GM23338 (cell line): ENCODE data around the gene SLC22A3. TPM values are rescaled to one million over a fixed set of nuclear protein-coding genes. Genes with fewer than 3 reads are reported as not detected.

ENCODE experiments used
- ATAC-seq: fragments of 200-7000 bp; cut with Tn5 transposase; 3 replicates; pipeline ENCODE4 v1.9.1; 2020
- DNase-seq: peaks from one replicate; pipeline ENCODE4 v3.0.0-alpha.2; 2015; ENCODE audit warnings: low spot score
- H2AFZ ChIP-seq: fragments of 200-600 bp; sonication (generic); 2 replicates; pipeline ENCODE4 v1.8.0; 2016; ENCODE audit warnings: antibody characterized with exemption, mild to moderate bottlenecking, moderate library complexity
- H3F3A ChIP-seq: fragments of 200-600 bp; sonication (generic); replicated peaks from 2 replicates; pipeline ENCODE4 v1.8.0; 2017; ENCODE audit warnings: antibody characterized with exemption, mixed run types, low read depth
- H3K27ac ChIP-seq: fragments of 200-600 bp; sonication (generic); 2 replicates; pipeline ENCODE4 v1.6.1; 2016; ENCODE audit warnings: low read depth
- H3K27me3 ChIP-seq: fragments of 200-600 bp; sonication (generic); 2 replicates; pipeline ENCODE4 v1.8.0; 2016; ENCODE audit warnings: mild to moderate bottlenecking, mixed run types, moderate library complexity; ENCODE audit not compliant: insufficient read depth
- H3K36me3 ChIP-seq: fragments of 200-600 bp; sonication (generic); 2 replicates; pipeline ENCODE4 v1.8.0; 2016; ENCODE audit warnings: mild to moderate bottlenecking; ENCODE audit not compliant: insufficient read depth
- H3K4me1 ChIP-seq: fragments of 200-600 bp; sonication (generic); 2 replicates; pipeline ENCODE4 v1.8.0; 2016; ENCODE audit warnings: mild to moderate bottlenecking, moderate library complexity; ENCODE audit not compliant: insufficient read depth
- H3K4me2 ChIP-seq: fragments of 200-600 bp; sonication (generic); 2 replicates; pipeline ENCODE4 v1.7.1; 2017; ENCODE audit warnings: mixed run types
- H3K4me3 ChIP-seq: fragments of 200-600 bp; sonication (generic); 2 replicates; pipeline ENCODE4 v1.6.1; 2016; ENCODE audit warnings: mixed run types
- H3K79me2 ChIP-seq: fragments of 200-600 bp; sonication (generic); replicated peaks from 2 replicates; pipeline ENCODE4 v1.8.0; 2017; ENCODE audit warnings: mild to moderate bottlenecking; ENCODE audit not compliant: insufficient read depth
- H3K9me2 ChIP-seq: fragments of 200-600 bp; sonication (generic); 2 replicates; pipeline ENCODE4 v1.8.0; 2017; ENCODE audit not compliant: insufficient read depth
- H4K20me1 ChIP-seq: fragments of 200-600 bp; sonication (generic); replicated peaks from 2 replicates; pipeline ENCODE4 v1.8.0; 2017; ENCODE audit warnings: mild to moderate bottlenecking; ENCODE audit not compliant: insufficient read depth
- H3K27ac Mint-ChIP-seq: 2 replicates; pipeline ENCODE4 v1.8.0; 2020; ENCODE audit warnings: inconsistent platforms, mild to moderate bottlenecking, moderate library complexity, mixed read lengths
- H3K27me3 Mint-ChIP-seq: 3 replicates; pipeline ENCODE4 v1.8.0; 2022; ENCODE audit warnings: low read depth, mild to moderate bottlenecking, moderate library complexity, mixed read lengths, inconsistent platforms; ENCODE audit not compliant: insufficient read depth, poor library complexity
- H3K36me3 Mint-ChIP-seq: 3 replicates; pipeline ENCODE4 v1.8.0; 2021; ENCODE audit warnings: low read depth, mild to moderate bottlenecking, inconsistent platforms, moderate library complexity, mixed read lengths
- H3K4me1 Mint-ChIP-seq: 3 replicates; pipeline ENCODE4 v1.8.0; 2020; ENCODE audit warnings: mild to moderate bottlenecking, inconsistent platforms, mixed read lengths
- H3K4me3 Mint-ChIP-seq: 3 replicates; pipeline ENCODE4 v1.8.0; 2021; ENCODE audit warnings: moderate library complexity, mild to moderate bottlenecking, inconsistent platforms, mixed read lengths
- H3K9me3 Mint-ChIP-seq: 3 replicates; pipeline ENCODE4 v1.8.0; 2020; ENCODE audit warnings: moderate library complexity, mild to moderate bottlenecking, inconsistent platforms, mixed read lengths
- EZH2 ChIP-seq: fragments of 200-600 bp; sonication (generic); IDR thresholded peaks from one replicate; pipeline ENCODE4 v1.8.0; 2017; ENCODE audit warnings: antibody characterized with exemption, mild to moderate bottlenecking, low read depth; ENCODE audit not compliant: unreplicated experiment
- EZH2phosphoT487 ChIP-seq: fragments of 200-600 bp; sonication (generic); IDR thresholded peaks from one replicate; pipeline ENCODE4 v1.8.1; 2018; ENCODE audit warnings: antibody characterized with exemption; ENCODE audit not compliant: unreplicated experiment
- NANOG ChIP-seq: IDR thresholded peaks from 2 replicates; pipeline ENCODE4 v1.6.1; 2016; ENCODE audit warnings: antibody characterized with exemption, borderline replicate concordance
- STAT1 ChIP-seq: IDR thresholded peaks from one replicate; pipeline ENCODE4 v1.6.1; 2016; ENCODE audit warnings: antibody characterized with exemption; ENCODE audit not compliant: unreplicated experiment
- ZNF114 ChIP-seq: fragments of 250-450 bp; sonication (Bioruptor Pico); IDR thresholded peaks from 2 replicates; pipeline ENCODE4 v1.5.0; 2020; ENCODE audit warnings: mild to moderate bottlenecking, moderate library complexity
- polyA plus RNA-seq: library from polyadenylated mRNA; unstranded; fragments of >200 nt; fragmentation: Nextera tagmentation; extraction: Ambion mirVana; gene quantifications from 2 replicates; pipeline ENCODE4 v1.2.1, GENCODE V29; 2016
- total RNA-seq: library from RNA; depleted of rRNA; stranded (reverse); fragments of >200 nt; shearing (Covaris generic); gene quantifications from 2 replicates; pipeline ENCODE4 v1.2.3, GENCODE V29; 2014
- TF ChIP-seq, protein P1 (sequence below): fragments of 250-450 bp; sonication (Bioruptor Pico); IDR thresholded peaks from 2 replicates; pipeline ENCODE4 v1.5.0; 2020; ENCODE audit warnings: mild to moderate bottlenecking, moderate library complexity

The SLC22A3 gene
- total and polyA plus RNA-seq, 2 experiments from 2014 or later, result 0.78 to 3.2 TPM

DNA sequence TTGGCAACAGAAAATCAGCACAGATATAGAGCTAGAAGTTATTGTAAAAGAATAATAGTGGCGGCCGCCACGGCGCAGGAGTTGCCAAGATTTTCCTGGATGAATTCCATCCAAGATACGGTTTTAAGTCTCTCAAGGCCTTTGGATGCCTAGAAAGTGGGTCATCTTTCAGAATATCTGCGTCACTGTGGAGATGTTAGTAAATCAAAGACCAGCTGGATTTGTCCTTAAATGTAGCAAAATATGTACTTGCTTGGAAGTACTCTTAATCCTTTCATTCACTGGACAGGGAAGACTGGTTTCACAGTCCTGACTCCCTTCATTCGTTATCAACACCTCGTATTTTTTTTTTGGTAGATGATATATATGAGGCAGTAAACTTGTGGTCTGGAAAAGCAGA is 83.0 kb downstream of the SLC22A3 start:
- Histone ChIP-seq H4K20me1 (no peaks in the 10 kb centered on the region), H3K27ac (no peak overlapping the region), H3K4me2 (no peak overlapping the region), H3K36me3 (no peaks in the 10 kb centered on the region), H3K9me2 (no peaks in the 10 kb centered on the region), H3K4me3 (no peak overlapping the region), H3K27me3 (no peaks in the 10 kb centered on the region), H3F3A (no peaks in the 10 kb centered on the region), H3K79me2 (no peaks in the 10 kb centered on the region), H2AFZ (no peak overlapping the region), H3K4me1 (peaks cover 14% of the 10 kb centered on the region)
- TF ChIP-seq ZNF114 (CRISPR knock-in tag) (no peak), STAT1 (no peak)
- TF ChIP-seq, protein P1, sequence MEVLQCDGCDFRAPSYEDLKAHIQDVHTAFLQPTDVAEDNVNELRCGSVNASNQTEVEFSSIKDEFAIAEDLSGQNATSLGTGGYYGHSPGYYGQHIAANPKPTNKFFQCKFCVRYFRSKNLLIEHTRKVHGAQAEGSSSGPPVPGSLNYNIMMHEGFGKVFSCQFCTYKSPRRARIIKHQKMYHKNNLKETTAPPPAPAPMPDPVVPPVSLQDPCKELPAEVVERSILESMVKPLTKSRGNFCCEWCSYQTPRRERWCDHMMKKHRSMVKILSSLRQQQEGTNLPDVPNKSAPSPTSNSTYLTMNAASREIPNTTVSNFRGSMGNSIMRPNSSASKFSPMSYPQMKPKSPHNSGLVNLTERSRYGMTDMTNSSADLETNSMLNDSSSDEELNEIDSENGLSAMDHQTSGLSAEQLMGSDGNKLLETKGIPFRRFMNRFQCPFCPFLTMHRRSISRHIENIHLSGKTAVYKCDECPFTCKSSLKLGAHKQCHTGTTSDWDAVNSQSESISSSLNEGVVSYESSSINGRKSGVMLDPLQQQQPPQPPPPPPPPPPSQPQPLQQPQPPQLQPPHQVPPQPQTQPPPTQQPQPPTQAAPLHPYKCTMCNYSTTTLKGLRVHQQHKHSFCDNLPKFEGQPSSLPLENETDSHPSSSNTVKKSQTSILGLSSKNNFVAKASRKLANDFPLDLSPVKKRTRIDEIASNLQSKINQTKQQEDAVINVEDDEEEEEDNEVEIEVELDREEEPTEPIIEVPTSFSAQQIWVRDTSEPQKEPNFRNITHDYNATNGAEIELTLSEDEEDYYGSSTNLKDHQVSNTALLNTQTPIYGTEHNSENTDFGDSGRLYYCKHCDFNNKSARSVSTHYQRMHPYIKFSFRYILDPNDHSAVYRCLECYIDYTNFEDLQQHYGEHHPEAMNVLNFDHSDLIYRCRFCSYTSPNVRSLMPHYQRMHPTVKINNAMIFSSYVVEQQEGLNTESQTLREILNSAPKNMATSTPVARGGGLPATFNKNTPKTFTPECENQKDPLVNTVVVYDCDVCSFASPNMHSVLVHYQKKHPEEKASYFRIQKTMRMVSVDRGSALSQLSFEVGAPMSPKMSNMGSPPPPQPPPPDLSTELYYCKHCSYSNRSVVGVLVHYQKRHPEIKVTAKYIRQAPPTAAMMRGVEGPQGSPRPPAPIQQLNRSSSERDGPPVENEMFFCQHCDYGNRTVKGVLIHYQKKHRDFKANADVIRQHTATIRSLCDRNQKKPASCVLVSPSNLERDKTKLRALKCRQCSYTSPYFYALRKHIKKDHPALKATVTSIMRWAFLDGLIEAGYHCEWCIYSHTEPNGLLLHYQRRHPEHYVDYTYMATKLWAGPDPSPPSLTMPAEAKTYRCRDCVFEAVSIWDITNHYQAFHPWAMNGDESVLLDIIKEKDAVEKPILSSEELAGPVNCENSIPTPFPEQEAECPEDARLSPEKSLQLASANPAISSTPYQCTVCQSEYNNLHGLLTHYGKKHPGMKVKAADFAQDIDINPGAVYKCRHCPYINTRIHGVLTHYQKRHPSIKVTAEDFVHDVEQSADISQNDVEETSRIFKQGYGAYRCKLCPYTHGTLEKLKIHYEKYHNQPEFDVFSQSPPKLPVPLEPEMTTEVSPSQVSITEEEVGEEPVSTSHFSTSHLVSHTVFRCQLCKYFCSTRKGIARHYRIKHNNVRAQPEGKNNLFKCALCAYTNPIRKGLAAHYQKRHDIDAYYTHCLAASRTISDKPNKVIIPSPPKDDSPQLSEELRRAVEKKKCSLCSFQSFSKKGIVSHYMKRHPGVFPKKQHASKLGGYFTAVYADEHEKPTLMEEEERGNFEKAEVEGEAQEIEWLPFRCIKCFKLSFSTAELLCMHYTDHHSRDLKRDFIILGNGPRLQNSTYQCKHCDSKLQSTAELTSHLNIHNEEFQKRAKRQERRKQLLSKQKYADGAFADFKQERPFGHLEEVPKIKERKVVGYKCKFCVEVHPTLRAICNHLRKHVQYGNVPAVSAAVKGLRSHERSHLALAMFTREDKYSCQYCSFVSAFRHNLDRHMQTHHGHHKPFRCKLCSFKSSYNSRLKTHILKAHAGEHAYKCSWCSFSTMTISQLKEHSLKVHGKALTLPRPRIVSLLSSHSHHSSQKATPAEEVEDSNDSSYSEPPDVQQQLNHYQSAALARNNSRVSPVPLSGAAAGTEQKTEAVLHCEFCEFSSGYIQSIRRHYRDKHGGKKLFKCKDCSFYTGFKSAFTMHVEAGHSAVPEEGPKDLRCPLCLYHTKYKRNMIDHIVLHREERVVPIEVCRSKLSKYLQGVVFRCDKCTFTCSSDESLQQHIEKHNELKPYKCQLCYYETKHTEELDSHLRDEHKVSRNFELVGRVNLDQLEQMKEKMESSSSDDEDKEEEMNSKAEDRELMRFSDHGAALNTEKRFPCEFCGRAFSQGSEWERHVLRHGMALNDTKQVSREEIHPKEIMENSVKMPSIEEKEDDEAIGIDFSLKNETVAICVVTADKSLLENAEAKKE (CRISPR knock-in tag), result no peak
- Mint-ChIP-seq H3K9me3 (no peaks in the 10 kb centered on the region), H3K4me1 (peaks cover 30% of the 10 kb centered on the region), H3K27ac (no peak overlapping the region), H3K27me3 (peaks cover 1% of the 10 kb centered on the region), H3K36me3 (no peaks in the 10 kb centered on the region), H3K4me3 (no peak overlapping the region)
- ATAC-seq (no peak), DNase-seq (no peak)

DNA sequence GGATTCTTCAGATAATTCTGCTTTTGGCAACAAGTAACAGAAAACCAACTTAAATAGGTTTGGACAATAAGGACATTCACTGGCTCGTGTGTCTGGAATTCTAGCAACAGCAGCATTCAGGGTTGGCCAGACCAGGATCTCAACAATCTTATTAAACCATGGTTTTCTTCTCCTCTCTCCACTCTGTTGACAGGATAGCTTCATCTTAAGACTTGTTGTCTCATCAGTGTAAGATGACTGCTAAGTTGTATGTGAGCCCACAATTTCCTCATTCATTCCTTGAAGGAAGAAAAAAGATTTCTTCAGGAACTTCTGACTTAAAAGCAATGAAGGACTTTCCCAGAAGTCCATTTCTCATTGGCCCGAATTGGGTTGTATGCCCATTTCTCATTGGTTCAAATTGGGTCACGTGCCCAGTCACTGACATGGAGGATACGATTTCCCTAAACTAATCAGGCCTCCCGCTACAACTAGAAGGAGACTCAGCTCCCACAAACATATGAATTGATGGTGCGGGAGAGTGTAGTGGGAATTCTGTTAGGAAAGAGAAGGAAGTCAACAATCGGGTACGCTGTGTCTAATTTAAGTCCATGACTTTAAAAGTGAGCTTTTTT is 83.7 kb downstream of the SLC22A3 start:
- Mint-ChIP-seq H3K9me3 (no peaks in the 10 kb centered on the region), H3K27ac (no peak overlapping the region), H3K4me3 (no peak overlapping the region), H3K4me1 (peaks cover 32% of the 10 kb centered on the region), H3K36me3 (no peaks in the 10 kb centered on the region), H3K27me3 (peaks cover 1% of the 10 kb centered on the region)
- no peaks in the 10 kb centered on the region for H3K79me2 ChIP-seq
- no peak overlapping the region for H3K4me2 ChIP-seq
- peaks cover 14% of the 10 kb centered on the region for H3K4me1 ChIP-seq
- H3K9me2 ChIP-seq, result no peaks in the 10 kb centered on the region
- H3K27me3 ChIP-seq, result no peaks in the 10 kb centered on the region
- no peaks in the 10 kb centered on the region for H4K20me1 ChIP-seq
- H3K4me3 ChIP-seq, result no peak overlapping the region
- H2AFZ ChIP-seq, result no peak overlapping the region
- ATAC-seq, result no peak
- H3K36me3 ChIP-seq, result no peaks in the 10 kb centered on the region
- no peaks in the 10 kb centered on the region for H3F3A ChIP-seq
- no peak overlapping the region for H3K27ac ChIP-seq
- DNase-seq, result no peak
- TF ChIP-seq, protein P1 (CRISPR knock-in tag), result no peak
- TF ChIP-seq EZH2, result no peak
- no peak for TF ChIP-seq NANOG
- no peak for TF ChIP-seq STAT1
- TF ChIP-seq EZH2phosphoT487, result no peak
